Muscle layer of duodenum (tissue), 2 donors: ENCODE results near the gene DDX18.

Experiments
- H3K27ac ChIP-seq: one replicate; pipeline ENCODE4 v1.7.0; 2013; ENCODE audit warnings: mild to moderate bottlenecking, low read length
- H3K27me3 ChIP-seq: one replicate; pipeline ENCODE4 v1.7.0; 2013; ENCODE audit warnings: low read depth, mild to moderate bottlenecking, control low read depth, low read length
- H3K36me3 ChIP-seq, 2 donors: one replicate each; pipeline ENCODE4 v1.7.0; 2013; ENCODE audit warnings: low read length in 2 of 2, control low read depth in 1 of 2, mild to moderate bottlenecking in 1 of 2; ENCODE audit not compliant: insufficient read depth in 2 of 2, control insufficient read depth in 1 of 2
- H3K4me1 ChIP-seq, 2 donors: one replicate each; pipeline ENCODE4 v1.7.0; 2013; ENCODE audit warnings: low read length in 2 of 2, mild to moderate bottlenecking in 2 of 2, control low read depth in 1 of 2, moderate library complexity in 1 of 2; ENCODE audit not compliant: insufficient read depth in 2 of 2, control insufficient read depth in 1 of 2
- H3K4me3 ChIP-seq, 2 donors: one replicate each; pipeline ENCODE4 v1.7.0; 2013; ENCODE audit warnings: low read length in 2 of 2, low read depth in 1 of 2, mild to moderate bottlenecking in 1 of 2
- H3K9me3 ChIP-seq, 2 donors: one replicate each; pipeline ENCODE4 v1.7.0; 2013; ENCODE audit warnings: low read length in 2 of 2, control low read depth in 1 of 2, mild to moderate bottlenecking in 1 of 2; ENCODE audit not compliant: control insufficient read depth in 1 of 2
- donor health status: healthy.

Gene DDX18

GRCh38 chr2:117858336-117858735, 43.8 kb downstream of the DDX18 start:
- Histone ChIP-seq H3K4me3 (no peak overlapping the region), H3K4me1 (no peaks in the 10 kb centered on the region), H3K27me3 (no peaks in the 10 kb centered on the region), H3K36me3 (no peaks in the 10 kb centered on the region), H3K27ac (no peak overlapping the region), H3K9me3 (peaks cover 0 to 5% of the 10 kb centered on the region in 2 donors)

GRCh38 chr2:117858892-117859531, 44.5 kb downstream of the DDX18 start:
- H3K9me3 ChIP-seq, result peaks cover 0 to 5% of the 10 kb centered on the region in 2 donors
- H3K4me3 ChIP-seq, result no peak overlapping the region
- no peaks in the 10 kb centered on the region for H3K27me3 ChIP-seq
- H3K27ac ChIP-seq, result no peak overlapping the region
- H3K36me3 ChIP-seq, result no peaks in the 10 kb centered on the region
- no peaks in the 10 kb centered on the region for H3K4me1 ChIP-seq

GRCh38 chr2:117859532-117859911, 45.0 kb downstream of the DDX18 start:
- Histone ChIP-seq H3K4me1 (no peaks in the 10 kb centered on the region), H3K27ac (no peak overlapping the region), H3K9me3 (peaks cover 0 to 5% of the 10 kb centered on the region in 2 donors), H3K36me3 (no peaks in the 10 kb centered on the region), H3K27me3 (no peaks in the 10 kb centered on the region), H3K4me3 (no peak overlapping the region)

GRCh38 chr2:117859924-117860647, 45.6 kb downstream of the DDX18 start:
- no peak overlapping the region for H3K4me3 ChIP-seq
- no peak overlapping the region for H3K27ac ChIP-seq
- H3K9me3 ChIP-seq, result peaks cover 0 to 5% of the 10 kb centered on the region in 2 donors
- no peaks in the 10 kb centered on the region for H3K36me3 ChIP-seq
- H3K27me3 ChIP-seq, result no peaks in the 10 kb centered on the region
- H3K4me1 ChIP-seq, result no peaks in the 10 kb centered on the region

GRCh38 chr2:117862459-117862858, 48.0 kb downstream of the DDX18 start:
- Histone ChIP-seq H3K9me3 (peaks cover 0 to 5% of the 10 kb centered on the region in 2 donors), H3K4me1 (no peaks in the 10 kb centered on the region), H3K27me3 (no peaks in the 10 kb centered on the region), H3K4me3 (no peak overlapping the region), H3K27ac (no peak overlapping the region), H3K36me3 (no peaks in the 10 kb centered on the region)

GRCh38 chr2:117875786-117876185, 61.3 kb downstream of the DDX18 start:
- no peak overlapping the region for H3K27ac ChIP-seq
- no peak overlapping the region for H3K4me3 ChIP-seq
- no peaks in the 10 kb centered on the region for H3K9me3 ChIP-seq
- H3K27me3 ChIP-seq, result no peaks in the 10 kb centered on the region
- no peaks in the 10 kb centered on the region for H3K36me3 ChIP-seq
- H3K4me1 ChIP-seq, result no peaks in the 10 kb centered on the region

- no peak overlapping the region for H3K4me3 ChIP-seq
- no peak overlapping the region for H3K27ac ChIP-seq
- H3K27me3 ChIP-seq, result no peaks in the 10 kb centered on the region
- H3K9me3 ChIP-seq, result no peaks in the 10 kb centered on the region
- H3K4me1 ChIP-seq, result no peaks in the 10 kb centered on the region
- no peaks in the 10 kb centered on the region for H3K36me3 ChIP-seq
These were observed 64.5 kb downstream of the DDX18 start for GRCh38 chr2:117879003-117879402.
